CD4-positive, alpha-beta T cell treated with Interleukin-4 for 1 hour (primary cell): ENCODE measurements around the gene MTF2.

Experiments
- DNase-seq, 2 donors: peaks; one replicate each; pipeline ENCODE4 v3.0.0-alpha.2; 2020 to 2022

The MTF2 gene

DNA sequence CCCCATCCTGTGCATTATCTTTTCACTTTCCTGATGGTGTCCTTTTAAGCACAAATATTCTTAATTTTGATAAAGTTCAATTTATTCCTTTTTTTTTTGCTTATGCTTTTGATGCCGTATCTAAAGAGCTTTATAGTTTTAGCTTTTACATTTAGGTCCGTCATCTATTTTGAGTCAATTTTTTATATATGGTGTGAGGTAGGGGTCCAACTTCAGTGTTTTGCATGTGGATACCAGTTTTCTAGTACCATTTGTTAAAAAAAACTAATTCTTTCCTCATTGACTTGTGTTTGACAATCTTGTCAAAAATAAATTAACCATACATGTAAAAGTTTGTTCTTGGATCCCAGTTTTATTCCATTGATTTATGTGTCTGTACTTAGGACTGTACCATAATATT, 4.9 kb downstream of the MTF2 start:
- no peak for DNase-seq

GRCh38 chr1:93087532-93087931, 8.4 kb downstream of the MTF2 start:
- no peak for DNase-seq

DNA sequence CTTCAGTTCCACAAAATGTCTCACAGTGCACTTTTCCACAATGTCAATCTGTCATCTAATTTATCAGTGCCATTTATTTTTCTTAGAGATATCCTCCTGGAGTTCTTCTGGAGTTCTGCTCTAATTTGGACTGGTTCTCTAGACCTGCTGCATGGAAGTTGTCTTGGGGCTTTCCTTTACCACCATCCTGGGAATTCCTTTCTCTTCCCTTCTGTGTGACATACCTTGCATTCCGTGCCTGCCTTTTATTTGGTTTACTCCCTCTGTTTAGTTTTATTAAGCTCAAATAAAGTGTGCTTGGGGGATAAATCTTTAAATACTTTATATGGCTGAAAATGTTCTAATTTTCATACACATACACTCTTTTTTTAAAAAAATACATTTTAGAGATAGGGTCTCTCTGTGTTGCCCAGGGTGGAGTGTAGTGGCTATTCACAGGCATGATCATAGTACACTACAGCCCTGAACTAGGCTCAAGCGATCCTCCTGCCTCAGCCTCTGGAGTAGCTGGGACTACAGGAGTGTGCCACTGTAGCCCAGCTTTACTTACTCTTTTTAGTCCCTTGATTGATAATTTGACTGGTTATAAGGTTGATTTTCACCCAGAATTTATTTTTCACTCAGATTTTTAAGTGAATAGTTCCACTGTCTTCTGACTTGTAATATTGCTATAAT, 14.4 kb downstream of the MTF2 start:
- no peak for DNase-seq

- DNase-seq: no peak
Measured at GRCh38 chr1:93095804-93096585, 16.9 kb downstream of the MTF2 start.

GRCh38 chr1:93102142-93102541, 23.1 kb downstream of the MTF2 start:
- no peak for DNase-seq

- DNase-seq: no peak
Measured at GRCh38 chr1:93106226-93106625, 27.1 kb downstream of the MTF2 start.

GRCh38 chr1:93107395-93107794, 28.3 kb downstream of the MTF2 start:
- DNase-seq: no peak

DNA sequence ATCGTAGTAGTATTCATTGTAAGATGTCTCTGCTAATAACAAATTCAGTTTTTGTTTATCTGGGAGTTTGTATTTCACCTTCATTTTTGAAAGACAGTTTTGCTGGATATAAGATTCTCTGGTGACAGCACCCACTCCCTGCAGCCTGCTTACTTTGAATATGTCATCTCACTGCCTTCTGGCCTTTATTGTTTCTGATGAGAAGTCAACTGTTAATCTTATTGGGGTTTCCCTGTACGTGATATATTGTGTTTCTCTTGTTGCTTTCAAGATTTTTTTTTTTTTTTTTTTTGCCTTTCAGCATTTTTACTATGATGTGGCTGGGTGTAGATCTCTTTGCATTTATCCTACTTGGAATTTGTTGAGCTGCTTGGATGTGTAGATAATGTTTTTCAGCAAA, 29.3 kb downstream of the MTF2 start:
- no peak for DNase-seq

- no peak for DNase-seq
Measured at GRCh38 chr1:93109578-93109977, 30.5 kb downstream of the MTF2 start.

DNA sequence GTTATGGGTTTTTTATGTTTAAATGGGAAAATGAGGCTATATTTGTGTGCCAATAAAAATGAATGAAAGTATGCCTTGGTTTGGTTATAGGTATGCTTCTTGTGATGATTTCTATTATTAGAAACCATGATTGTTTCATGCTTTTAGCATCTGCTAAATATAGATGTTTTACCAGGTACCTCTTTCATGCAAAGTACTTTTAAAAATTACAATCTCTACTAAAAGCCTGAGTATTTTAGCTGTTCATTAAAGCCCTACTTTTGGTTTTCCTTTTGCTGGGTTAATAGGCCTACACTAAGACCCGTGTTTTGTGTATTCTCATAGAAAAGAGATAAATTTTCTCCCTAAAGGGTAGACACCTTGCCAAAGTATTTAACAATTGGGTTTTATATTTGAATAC, 32.0 kb downstream of the MTF2 start:
- no peak for DNase-seq

DNA sequence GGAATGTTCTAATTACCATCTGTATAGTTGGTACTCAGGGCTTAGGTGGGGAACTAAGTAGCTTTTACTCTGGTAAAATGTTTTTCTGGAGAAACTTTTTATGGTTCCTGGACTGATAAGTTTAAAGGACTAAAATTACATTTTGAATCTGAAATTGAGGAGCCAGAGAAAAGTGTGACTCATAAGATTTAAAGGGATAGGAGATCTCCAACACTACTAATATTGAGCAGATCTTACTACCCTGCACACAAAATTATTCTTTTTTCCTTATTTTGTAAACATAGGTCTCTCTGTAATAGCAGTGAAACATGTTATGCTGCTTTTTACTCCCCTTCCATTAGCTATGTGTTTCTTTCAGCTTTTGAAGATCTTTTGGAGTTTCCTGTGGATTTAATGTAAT, 32.5 kb downstream of the MTF2 start:
- no peak for DNase-seq

- no peak for DNase-seq
Measured at GRCh38 chr1:93113127-93113526, 34.0 kb downstream of the MTF2 start.

GRCh38 chr1:93114391-93114790, 35.3 kb downstream of the MTF2 start:
- DNase-seq: no peak

DNA sequence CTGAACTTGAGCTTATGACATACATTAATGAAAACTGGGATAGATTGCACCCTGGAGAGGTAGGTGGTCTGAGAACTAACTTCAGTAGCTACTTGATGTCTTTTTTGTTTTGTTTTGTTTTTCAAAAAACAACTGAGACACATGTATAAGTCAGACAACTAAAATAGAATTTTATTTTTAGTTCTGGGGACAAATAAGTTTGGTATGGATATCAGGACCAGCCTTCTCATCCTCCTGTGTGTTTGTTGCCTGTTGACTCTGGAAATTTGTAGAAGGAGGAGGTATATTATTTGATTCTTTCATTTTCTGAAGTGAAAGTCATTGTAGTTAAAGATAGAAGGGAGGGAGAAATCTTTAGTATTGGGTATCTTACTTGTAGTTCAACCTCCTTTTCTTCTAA, 41.5 kb downstream of the MTF2 start:
- no peak for DNase-seq

DNA sequence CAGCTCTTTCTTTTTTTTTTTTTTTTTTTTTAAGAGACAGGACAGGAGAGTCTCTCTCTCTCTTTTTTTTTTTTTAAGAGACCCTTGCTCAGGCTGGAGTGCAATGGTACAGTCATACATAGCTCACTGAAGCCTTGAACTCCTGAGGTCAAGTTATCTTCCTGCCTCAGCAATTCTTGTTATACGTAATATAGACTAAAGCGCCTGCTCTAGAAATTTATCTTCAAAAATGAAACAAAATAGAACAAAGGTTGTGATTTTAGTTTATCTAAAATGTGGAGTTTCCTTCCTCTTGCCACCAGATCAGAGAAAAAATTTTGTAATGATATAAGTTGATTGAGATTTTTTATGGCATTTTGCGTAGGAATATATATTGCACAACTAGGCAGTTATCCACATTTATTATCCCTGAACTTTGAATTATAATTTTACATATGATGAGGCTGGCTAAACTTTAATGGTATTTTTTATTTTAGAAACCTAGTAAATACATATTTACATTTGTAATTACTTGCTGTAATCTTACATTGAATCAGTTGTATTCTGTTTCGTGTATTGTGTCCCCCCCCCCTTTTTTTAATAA, 44.2 kb downstream of the MTF2 start:
- DNase-seq: no peak

- DNase-seq: no peak
Measured at GRCh38 chr1:93124556-93125355, 45.7 kb downstream of the MTF2 start.

DNA sequence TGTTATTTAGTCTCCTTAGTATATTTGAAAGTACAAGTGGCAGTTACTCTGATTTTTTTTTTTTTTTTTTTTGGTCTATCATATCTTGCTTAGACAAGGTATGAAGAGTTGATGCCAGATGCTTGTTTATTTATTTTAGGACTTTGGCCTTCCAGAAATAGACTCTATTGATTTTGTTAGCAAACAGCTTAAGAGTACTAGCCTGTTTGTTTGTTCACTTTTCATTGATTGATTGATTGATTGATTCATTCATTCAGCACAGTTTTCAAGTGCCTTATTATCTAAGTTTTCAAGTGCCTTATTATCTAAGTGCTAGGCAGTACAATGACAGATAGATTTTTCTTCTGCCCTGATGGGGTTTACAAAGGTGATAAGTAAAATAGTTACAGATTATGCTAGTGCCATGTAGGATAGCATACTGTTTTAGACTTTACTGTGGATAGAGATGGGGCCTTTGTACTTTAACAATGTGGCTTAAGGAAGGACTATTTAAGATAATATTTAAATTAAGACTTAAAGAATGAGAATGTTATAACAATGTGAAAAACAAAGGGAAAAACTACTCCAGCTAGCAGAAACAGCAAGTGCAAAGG, 50.5 kb downstream of the MTF2 start:
- no peak for DNase-seq

DNA sequence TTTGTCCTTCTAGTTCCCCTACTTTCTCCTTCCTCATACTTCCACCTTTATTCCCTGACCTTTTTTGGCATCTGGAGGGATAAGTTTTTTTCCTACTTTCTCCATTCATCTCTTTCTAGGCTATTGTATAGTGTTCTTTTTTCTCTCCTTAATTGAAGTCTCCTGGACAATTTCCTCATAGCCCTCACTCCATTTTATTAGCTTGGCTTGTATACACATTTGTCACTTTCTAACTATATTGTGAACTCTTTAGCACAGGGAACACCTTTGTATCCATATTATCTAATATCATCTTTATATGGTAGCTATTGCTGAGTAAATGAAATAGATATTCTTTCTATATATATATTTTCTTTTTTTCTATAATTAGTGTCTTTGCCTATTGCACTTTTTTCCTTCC, 53.6 kb downstream of the MTF2 start:
- no peak for DNase-seq

DNA sequence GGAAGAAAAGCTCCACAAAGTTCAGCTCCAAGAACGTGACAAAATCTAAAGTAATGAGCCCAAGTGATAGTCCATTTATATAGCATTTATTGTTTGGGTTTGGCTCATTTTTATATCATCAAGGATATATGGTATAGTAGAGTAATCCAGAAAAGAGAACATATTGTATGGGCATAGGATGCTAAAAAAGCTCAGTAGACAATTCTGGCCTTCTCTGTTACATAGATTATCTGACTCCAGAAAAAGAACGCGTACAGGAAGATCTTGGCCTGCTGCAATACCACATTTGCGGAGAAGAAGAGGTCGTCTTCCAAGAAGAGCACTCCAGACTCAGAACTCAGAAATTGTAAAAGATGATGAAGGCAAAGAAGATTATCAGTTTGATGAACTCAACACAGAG, 57.4 kb downstream of the MTF2 start:
- no peak for DNase-seq

DNA sequence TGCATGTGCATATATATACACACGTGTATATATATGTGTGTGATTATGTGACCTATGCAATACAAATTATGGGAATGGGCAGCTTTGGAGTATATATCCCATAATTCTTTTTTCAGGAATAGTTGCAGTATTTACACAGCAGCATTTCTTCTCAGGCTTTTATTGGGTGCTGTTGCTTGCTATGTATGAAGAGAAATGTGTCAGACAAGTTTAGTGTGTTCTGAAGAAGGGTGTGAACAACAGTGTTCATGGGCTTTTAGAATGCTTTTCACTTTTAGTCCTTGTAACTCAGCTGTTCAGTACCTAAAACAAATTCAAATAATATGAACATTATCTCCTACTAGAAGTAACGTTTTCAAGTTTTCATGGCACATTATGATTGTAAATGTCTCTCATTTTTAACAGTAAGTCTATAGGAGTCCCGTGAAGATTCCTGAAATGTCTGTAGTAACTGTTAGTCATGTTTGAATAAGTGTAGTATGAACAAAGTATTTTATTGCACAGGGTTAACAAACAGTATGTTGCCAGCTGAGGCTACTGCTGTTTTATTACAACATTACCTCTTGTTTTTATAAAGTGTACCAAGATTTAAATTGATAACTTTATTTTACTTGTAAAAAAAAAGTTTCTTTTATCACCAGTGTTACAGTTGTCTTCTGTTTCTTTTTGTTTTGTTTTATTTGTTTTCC, 58.7 kb downstream of the MTF2 start:
- no peak for DNase-seq

GRCh38 chr1:93140106-93140505, 61.0 kb downstream of the MTF2 start:
- DNase-seq: no peak

DNA sequence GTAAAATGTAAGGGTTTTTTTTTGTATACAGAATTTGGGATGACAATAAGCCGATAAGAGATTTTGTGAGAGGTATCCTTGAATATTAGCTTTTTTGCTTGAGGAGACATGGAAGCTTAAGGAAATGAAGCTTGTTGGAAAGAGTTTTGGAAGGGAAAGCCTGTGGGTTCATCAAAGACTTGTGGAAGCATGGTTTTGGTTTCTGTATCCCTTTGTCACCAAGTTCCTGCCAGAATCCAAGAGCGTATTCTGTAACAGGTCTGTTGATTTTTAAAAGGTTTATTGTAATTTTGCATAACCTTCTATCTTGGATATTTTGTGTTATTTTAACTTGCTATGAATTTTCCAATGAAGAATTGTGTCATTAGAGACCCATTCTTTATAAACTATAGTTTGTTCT, 63.1 kb downstream of the MTF2 start:
- no peak for DNase-seq

DNA sequence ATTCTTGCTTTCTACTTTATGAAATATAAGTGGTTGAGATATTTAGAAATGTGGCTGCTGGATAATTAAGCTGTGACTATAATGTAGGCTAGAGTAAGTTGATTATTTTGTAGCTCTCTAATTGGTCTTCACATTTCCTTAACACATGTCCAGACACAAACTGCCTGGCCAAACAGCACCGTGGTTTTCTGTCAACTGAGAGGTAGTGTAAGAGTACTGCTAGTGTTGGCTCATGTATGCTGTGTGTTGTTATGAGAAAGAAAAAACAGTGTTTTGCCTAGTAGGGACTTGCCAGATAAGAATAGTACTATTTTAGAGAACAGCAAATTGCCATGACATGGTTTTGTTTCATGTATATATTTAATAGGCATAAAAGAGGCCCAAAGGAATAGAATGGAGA, 64.1 kb downstream of the MTF2 start:
- no peak for DNase-seq
